GM12875 (cell line): Measurements from ENCODE around the gene MRTFA.

ENCODE experiments used
- H3K4me3 ChIP-seq: one replicate; pipeline ENCODE4 v1.5.1; 2011; ENCODE audit warnings: low read depth, low read length, control low read depth
- CTCF ChIP-seq: IDR thresholded peaks from 2 replicates; pipeline ENCODE4 v1.5.1; 2011; ENCODE audit warnings: low read depth, mild to moderate bottlenecking, control low read depth, inconsistent platforms, low read length, moderate library complexity, borderline replicate concordance; ENCODE audit not compliant: insufficient read depth

MRTFA gene

DNA sequence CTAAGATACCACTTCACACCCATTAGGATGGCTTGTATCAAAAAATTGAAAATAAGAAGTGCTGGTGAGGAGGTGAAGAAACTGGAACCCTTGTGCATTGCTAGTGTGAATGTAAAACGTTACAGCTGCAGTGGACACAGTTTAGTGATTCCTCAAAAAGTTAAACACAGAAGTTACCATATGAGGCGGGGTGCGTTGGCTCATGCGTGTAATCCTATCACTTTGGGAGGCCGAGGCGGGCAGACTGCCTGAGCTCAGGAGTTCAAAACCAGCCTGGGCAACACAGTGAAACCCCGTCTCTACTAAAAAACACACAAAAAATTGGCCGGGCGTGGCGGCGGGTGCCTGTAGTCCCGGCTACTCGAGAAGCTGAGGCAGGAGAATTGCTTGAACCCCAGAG is 222.6 kb downstream of the MRTFA start:
- H3K4me3 ChIP-seq: no peak overlapping the region
- no peak for TF ChIP-seq CTCF

DNA sequence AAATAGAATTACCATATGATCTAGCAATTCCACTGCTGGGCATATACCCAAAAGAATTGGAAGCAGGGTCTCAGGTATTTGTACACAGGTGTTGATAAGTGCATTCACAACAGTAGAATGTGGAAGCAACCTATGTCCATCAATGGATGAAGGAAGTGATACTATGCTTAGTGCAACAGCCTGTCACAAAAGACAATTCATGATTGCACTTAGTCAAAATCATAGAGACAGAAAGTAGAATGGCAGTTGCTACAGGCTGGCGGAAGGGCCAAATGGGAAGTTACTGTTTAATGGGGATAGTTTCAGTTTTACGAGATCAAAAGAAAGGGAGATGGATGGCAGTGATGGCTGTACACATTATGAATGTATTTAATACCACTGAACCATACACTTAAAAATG is 224.1 kb downstream of the MRTFA start:
- no peak for TF ChIP-seq CTCF

DNA sequence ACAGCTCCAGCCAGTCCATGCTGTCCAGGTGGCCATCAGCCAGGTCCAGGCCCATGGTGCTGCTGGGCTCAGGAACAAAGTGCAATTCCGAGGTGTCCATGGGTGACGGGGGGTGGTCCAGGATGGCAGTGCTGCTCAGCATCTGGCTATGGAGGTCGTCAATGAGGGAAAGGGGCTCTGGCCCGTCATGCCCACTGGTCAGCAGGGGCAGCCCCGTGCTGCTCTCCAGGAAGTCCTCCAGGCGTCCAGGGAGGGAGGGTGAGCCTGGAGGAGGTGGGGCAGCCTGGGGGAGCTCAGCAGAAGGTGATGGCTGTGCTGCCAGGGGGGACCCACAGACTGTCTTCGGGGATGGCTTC is 225.0 kb downstream of the MRTFA start:
- no peak overlapping the region for H3K4me3 ChIP-seq
- TF ChIP-seq CTCF: no peak

More for the DNA sequence above, 224.1 kb downstream of the MRTFA start:
- H3K4me3 ChIP-seq: no peak overlapping the region

DNA sequence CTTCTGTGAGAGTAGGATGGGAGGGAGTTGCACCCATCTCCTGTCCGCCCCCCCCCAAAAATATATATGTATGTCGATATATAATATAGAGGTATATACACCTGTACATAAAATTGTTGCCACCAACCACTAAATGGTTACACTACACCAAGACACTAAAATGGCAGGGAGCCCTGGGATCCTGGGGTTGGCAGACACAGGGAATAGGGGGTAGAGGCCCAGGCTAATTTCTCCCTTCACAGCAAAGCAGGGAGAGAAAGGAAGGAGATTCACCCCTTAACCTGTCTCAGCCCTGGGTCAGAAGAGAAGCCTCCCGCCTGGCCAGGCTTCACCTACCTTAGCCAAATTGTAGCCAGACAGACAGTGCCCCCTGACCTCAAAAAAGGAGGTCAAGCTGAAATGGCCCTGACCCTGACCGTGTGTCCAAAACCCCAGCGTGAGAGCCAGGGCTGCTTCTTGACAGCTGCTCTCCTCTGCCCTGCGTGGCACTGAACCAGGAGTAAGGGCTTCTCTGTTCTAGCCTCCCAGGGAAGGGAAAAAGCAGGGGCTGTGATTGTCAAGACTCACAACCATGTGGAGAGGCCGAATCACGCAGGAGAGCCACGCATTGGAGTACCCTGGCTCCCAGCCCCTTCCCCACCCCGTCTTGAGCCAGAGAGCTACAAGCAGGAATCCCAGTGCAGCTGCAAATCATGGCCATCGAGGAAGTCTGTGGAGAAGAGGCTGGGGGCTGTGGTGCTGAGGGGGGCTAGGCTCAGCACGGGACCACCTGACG is 225.6 kb downstream of the MRTFA start:
- H3K4me3 ChIP-seq: no peak overlapping the region
- TF ChIP-seq CTCF: no peak

DNA sequence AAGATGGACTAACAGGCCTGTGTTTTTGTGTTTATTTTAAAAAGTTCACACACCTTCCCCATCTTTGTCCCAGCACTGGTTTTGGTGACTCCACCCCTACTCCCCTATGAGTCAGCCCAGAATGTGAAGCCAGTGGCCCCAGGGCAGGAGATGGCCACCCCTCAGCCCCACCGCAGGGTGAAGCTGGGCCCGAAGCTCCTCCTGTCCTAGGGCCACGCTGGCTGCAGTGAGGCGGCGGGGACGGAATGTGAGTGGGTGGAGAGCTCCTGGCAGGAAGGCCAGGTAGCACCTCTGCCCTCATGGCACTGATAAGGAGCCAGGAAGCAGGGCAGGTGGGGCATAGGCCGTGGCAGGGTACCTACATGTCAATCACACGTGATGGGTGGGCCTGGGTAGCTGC is 226.2 kb downstream of the MRTFA start:
- no peak for TF ChIP-seq CTCF
- no peak overlapping the region for H3K4me3 ChIP-seq

DNA sequence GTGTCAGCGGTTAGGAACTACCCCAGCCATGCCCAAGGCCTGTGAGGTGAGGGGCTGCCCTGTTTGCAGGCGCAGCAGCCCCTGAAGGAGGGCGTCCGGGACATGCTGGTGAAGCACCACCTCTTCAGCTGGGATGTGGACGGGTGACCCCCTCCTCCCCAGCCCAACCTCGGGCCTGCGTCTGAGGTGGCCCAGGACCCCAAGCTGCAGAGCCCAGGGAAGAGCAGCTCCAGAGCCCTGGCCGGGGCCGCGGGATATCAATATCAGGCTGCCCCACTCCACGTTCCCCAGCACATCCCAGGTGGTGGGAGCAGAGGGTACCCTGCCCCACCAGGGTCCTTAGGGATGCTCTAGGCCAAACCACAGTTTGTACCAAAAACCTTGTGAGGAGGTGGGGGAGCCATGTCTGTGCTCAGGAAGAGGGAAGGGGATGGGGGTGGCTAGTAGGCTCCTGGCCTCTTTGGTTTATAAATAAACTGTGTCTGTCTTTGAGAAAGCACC is 226.9 kb downstream of the MRTFA start:
- TF ChIP-seq CTCF: no peak
- H3K4me3 ChIP-seq: no peak overlapping the region

DNA sequence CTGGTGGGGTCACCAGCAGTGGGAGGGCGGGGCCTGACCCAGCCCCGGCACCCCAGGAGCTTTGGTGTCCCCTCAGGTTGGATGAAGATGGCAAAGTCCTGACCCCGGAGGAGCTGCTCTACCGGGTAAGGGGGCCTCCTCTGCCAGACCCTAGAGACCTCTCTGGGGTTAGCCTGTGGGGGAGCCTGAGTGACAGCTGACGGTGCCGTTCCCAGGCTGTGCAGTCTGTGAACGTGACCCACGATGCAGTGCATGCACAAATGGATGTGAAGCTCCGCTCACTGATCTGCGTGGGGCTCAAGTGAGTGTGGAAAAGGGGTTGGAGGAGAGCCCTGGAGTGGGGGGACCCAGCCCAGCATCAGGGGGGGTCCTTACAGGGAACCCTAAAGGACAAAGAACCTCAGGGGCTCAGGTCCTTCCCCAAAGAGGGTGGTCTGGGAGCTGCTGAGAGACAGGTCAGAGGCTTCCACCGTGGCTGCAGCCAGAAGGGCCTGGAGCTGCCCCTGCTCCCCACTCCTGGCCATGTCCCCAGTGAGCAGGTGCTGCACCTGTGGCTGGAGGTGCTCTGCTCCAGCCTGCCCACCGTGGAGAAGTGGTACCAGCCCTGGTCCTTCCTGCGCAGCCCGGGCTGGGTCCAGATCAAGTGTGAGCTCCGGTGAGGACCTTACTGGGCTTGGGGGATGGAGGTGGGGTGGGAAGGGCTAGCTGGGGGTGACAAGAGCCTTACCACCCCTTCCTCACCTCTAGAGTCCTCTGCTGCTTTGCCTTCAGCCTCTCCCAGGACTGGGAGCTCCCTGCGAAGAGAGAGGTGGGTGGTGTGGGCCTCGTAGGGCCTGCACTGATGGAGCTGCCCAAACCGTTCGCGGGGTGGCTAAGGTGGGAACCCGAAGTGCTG is 227.6 kb downstream of the MRTFA start:
- no peak overlapping the region for H3K4me3 ChIP-seq
- TF ChIP-seq CTCF: no peak
